ENCODE data around the gene TCEANC2.

DNA sequence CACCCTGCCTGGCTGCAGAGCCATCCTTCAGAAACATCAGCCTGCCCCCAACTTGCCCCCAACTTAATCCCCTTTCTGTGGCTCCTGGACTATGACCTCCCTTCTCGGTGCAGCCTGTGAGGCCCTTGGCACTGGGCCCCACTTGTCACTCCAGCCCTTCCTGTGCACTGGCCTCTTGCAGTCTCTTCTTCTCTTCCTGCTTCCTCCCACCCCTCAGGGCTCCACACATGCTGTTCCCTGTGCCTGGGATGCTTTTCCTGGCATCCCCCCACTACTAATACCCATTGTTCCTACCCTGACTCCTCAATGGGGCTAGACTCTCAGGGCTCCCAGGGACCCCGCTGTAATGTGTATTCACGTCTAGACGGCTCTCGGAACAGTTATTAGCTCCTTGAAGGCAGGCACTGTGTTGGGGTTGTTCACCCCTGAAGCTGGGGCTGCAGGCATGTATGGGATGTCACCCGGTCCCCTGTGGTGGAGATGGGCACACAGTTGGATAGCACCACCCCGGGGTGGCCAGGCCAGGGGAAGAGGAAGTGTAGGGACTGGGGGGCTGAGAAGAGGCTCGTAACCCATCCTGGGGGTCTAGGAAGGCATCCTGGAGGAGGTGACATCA is 39.9 kb upstream of the TCEANC2 start:
- TF ChIP-seq, protein P1, sequence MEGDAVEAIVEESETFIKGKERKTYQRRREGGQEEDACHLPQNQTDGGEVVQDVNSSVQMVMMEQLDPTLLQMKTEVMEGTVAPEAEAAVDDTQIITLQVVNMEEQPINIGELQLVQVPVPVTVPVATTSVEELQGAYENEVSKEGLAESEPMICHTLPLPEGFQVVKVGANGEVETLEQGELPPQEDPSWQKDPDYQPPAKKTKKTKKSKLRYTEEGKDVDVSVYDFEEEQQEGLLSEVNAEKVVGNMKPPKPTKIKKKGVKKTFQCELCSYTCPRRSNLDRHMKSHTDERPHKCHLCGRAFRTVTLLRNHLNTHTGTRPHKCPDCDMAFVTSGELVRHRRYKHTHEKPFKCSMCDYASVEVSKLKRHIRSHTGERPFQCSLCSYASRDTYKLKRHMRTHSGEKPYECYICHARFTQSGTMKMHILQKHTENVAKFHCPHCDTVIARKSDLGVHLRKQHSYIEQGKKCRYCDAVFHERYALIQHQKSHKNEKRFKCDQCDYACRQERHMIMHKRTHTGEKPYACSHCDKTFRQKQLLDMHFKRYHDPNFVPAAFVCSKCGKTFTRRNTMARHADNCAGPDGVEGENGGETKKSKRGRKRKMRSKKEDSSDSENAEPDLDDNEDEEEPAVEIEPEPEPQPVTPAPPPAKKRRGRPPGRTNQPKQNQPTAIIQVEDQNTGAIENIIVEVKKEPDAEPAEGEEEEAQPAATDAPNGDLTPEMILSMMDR (IDR thresholded peaks at IDR 0.05; ENCODE audit: low read depth, low read length, poor library complexity, severe bottlenecking), result no peak
- no peak for TF ChIP-seq EZH2phosphoT487 (IDR thresholded peaks at IDR 0.05; ENCODE audit: borderline replicate concordance, low read length)

Measured in DOHH2 (cell line).